Epithelial cell of proximal tubule (primary cell): Measurements from ENCODE around the gene TOR1A. TPM values are rescaled to one million over a fixed set of nuclear protein-coding genes. Genes with fewer than 3 reads are reported as not detected.

Experiments
- DNase-seq: peaks from one replicate; pipeline ENCODE4 v3.0.0-alpha.2; 2011; ENCODE audit warnings: low read depth
- H3K4me3 ChIP-seq: 2 replicates; pipeline ENCODE4 v1.5.1; 2011; ENCODE audit warnings: low read depth, mild to moderate bottlenecking, low read length
- CTCF ChIP-seq: conservative IDR thresholded peaks from 2 replicates; pipeline ENCODE4 v1.5.1; 2012; ENCODE audit warnings: low read depth, mild to moderate bottlenecking, low read length
- total RNA-seq: library from RNA; depleted of rRNA; stranded (reverse); fragments of >200 nt; gene quantifications from 2 replicates; pipeline ENCODE4 v1.2.3, GENCODE V29; 2015

The TOR1A gene
- total RNA-seq, 1 donor from 2014 or later: 48.8 TPM

GRCh38 chr9:129822898-129823541, 916 bp downstream of the TOR1A start:
- DNase-seq: no peak
- no peak for TF ChIP-seq CTCF
- H3K4me3 ChIP-seq: peak overlapping the region; percentile 81

DNA sequence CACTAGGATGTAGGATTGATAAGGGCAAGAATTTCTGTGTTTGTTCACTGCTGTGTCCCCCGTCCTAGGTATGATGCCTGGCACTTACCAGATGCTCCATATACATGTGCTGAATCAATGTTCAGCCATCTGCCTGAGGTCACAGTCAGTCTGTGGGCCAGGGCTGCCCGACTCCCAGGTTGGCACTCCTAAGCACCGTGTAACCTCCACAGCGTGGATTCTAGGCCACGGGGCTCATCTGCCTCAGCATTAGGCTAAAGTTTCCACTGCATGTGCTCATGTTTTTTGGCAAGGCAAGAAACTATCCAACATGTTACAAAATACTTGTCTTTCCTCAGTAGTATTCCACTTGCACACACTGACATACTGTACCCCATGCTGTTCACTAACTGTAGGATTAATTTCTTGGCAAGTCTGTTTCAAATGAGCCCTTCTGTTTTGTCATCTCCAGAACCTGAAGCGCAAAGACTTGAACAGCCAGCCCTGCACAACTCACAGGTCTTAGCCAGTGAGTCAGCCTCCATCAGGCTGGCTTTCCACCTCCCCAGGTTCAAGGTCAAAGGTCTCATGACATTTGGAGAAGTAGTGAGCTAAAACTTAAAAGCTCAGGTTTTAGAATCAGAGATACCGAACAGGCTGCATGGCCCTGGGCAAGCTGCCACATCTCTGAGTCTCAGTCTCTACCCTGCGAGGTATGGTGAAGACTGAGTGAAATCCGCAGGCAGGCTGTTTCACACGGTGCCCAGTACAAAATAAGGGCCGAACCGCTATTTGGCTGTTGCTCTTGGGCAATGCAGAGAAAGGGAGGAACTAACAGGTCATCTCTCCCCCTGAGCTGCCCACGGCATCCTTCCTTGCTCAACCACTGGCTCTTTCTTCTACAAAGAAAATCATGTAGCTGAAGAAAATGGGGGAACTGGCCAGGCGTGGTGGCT, 7.2 kb downstream of the TOR1A start:
- no peak for DNase-seq
- H3K4me3 ChIP-seq: no peak overlapping the region
- TF ChIP-seq CTCF: no peak

DNA sequence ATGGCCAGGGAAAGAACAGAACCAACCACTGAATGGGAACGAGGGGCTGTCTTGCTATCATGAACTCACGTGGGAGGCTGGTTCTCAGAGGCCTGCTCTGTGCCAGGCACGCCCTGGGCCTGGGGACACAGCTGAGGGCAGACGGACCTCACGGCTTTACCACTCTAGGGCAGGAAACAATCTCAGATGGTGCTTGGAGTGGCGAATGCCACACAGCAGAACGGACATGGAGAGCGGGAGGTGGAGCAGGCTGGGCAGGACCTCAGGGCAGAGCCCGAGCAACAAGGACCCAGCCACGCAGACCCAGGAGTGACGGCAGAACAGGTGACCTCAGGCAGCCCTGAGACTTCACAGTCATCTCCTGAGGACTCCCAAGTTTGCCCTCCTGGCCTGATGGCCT, 8.7 kb downstream of the TOR1A start:
- DNase-seq: no peak
- no peak overlapping the region for H3K4me3 ChIP-seq
- TF ChIP-seq CTCF: no peak

DNA sequence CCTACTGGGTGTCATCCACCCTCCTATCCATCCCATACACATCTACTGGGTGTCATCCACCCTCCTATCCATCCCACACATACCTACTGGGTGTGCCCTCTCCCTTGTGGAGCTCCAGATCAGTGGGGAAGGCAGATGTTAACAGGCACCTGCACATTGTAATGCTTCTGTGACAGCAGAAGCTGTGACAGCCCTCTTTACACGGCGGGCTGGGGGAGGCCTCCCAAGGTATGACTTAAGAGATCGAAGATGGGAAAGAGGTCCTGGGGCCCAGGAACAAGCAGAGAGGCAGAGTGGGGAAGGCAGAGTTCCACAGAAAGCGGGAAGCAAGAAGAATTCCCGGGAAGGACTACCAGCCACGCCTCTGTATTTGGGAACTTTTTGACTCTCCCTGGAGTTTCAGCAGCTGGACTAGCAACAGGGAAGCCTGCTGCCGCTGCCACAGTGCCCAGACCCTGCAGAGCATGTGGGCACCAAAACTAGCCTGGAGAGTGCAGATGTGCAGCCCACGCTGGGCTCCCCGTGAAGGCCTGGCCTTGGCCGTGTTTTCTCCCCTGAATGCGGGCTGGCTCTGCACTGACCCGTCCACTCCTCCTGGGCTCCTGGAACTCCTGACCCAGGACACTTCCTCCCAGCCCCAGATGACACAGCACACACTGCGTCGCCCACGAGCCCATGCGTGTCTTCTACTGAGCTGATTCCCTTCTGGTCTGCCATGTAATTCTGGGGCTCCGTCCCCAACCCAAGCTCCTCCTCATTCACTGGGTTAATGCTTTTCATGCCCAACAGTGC, 9.3 kb downstream of the TOR1A start:
- no peak for TF ChIP-seq CTCF
- DNase-seq: no peak
- H3K4me3 ChIP-seq: no peak overlapping the region

DNA sequence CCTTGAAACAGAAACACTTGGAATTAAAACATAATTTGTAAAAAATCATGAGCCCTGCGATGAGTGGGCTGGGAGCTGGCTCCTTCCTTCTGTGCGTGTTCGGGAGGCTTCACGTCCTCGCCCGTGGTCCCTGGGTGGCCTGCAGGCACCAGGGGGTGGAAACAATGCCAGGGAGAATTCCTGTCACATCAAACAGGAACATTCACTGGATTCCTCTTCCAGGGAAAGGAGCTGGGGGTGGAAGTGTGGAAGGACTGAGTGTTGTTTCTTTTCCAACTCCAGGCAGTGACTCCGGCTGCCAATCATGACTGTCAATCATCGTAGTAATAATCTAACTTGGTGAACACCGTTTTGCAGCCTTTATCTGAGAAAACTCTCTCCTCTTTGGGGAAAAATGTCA, 10.3 kb downstream of the TOR1A start:
- no peak for TF ChIP-seq CTCF

DNA sequence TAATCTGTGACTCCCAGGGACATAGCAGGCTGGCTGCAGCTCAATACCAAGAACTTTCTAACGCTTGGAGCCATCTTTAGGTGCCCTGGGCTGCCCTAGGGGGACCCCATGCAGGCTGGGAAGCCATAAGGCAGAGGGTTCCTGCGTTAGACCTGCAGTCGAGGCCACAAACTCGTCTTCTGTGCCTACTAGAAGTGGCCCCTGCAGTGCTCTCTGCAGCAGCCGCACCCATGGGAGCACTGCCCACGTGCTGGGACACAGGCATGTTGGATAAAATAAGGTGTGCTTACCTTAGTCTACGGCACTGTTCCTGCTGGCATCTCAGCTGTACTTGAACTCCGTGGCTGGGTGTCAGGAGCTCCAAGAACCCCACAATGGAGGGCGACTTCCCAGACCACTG, 11.6 kb downstream of the TOR1A start:
- H3K4me3 ChIP-seq: no peak overlapping the region
- no peak for DNase-seq
- TF ChIP-seq CTCF: no peak

More for the DNA sequence above, 10.3 kb downstream of the TOR1A start:
- DNase-seq: no peak
- no peak overlapping the region for H3K4me3 ChIP-seq
